Measurements from ENCODE around the gene PDGFD. TPM values are rescaled to one million over a fixed set of nuclear protein-coding genes. Genes with fewer than 3 reads are reported as not detected.

Gene PDGFD
- total RNA-seq, 1 experiment from 2014 or later = 2.6 TPM

- TF ChIP-seq, protein P1, sequence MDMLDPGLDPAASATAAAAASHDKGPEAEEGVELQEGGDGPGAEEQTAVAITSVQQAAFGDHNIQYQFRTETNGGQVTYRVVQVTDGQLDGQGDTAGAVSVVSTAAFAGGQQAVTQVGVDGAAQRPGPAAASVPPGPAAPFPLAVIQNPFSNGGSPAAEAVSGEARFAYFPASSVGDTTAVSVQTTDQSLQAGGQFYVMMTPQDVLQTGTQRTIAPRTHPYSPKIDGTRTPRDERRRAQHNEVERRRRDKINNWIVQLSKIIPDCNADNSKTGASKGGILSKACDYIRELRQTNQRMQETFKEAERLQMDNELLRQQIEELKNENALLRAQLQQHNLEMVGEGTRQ (CRISPR knock-in tag; IDR thresholded peaks at IDR 0.05) = no peak
- TF ChIP-seq ATF3 (CRISPR knock-in tag; conservative IDR thresholded peaks at IDR 0.05) = no peak
- TF ChIP-seq HMGA2 (CRISPR knock-in tag; IDR thresholded peaks at IDR 0.05) = no peak
- TF ChIP-seq, protein P2, sequence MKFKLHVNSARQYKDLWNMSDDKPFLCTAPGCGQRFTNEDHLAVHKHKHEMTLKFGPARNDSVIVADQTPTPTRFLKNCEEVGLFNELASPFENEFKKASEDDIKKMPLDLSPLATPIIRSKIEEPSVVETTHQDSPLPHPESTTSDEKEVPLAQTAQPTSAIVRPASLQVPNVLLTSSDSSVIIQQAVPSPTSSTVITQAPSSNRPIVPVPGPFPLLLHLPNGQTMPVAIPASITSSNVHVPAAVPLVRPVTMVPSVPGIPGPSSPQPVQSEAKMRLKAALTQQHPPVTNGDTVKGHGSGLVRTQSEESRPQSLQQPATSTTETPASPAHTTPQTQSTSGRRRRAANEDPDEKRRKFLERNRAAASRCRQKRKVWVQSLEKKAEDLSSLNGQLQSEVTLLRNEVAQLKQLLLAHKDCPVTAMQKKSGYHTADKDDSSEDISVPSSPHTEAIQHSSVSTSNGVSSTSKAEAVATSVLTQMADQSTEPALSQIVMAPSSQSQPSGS (CRISPR knock-in tag; IDR thresholded peaks at IDR 0.05; ENCODE audit: borderline replicate concordance, low read depth) = no peak
- TF ChIP-seq NFE2L1 (CRISPR knock-in tag; IDR thresholded peaks at IDR 0.05) = no peak
These were observed 59.7 kb downstream of the PDGFD start (continued) for GRCh38 chr11:104104201-104104600.

DNA sequence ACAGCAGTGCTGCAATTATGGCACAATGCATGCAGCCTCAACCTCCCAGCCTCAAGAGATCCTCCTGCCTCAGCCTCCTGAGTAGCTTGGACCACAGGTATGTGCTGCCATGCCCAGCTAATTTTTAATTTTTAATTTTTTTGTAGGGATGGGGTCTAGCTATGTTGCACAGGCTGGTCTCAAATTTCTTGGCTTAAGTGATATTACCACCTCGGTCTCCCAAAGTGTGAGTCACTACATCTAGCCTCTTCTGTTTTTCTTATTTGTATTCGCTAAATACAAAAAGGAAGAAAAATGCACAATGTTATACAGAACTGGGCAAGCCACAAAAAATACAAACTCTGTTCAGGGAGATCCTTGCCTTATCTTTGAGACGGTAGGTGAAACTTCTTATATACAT lies 65.4 kb downstream of the PDGFD start:
- peaks cover 5% of the 10 kb centered on the region; the same call in 1 of the 2 replicates for H3K9me3 Mint-ChIP-seq
- CTCF ChIA-PET = no interaction called here

DNA sequence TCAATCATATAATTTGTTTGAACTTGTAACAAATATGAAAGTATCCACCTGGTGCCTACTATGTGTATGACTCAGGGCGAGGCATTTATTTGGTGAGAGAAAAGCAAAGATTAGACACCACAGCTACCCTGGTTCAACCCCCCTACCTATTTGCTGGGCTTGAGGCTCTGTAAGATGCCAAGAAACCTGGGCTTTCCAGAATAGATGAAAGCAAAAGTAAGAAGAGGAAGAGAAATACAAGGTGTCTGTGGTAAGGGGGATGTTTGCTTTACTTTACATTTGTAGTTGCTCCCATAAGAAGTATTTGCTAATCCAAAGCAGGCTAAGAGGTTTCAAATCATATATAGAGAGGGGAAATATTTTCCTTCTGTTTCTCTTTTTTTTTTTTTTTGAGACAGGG lies 65.8 kb downstream of the PDGFD start:
- no peaks in the 10 kb centered on the region for H3K4me1 Mint-ChIP-seq
- CTCF ChIA-PET = no interaction called here
- TF ChIP-seq ZNF416 (CRISPR knock-in tag; IDR thresholded peaks at IDR 0.05) = no peak
- TF ChIP-seq ZNF396 (CRISPR knock-in tag; IDR thresholded peaks at IDR 0.05; ENCODE audit: borderline replicate concordance) = no peak
- TF ChIP-seq, protein P3, sequence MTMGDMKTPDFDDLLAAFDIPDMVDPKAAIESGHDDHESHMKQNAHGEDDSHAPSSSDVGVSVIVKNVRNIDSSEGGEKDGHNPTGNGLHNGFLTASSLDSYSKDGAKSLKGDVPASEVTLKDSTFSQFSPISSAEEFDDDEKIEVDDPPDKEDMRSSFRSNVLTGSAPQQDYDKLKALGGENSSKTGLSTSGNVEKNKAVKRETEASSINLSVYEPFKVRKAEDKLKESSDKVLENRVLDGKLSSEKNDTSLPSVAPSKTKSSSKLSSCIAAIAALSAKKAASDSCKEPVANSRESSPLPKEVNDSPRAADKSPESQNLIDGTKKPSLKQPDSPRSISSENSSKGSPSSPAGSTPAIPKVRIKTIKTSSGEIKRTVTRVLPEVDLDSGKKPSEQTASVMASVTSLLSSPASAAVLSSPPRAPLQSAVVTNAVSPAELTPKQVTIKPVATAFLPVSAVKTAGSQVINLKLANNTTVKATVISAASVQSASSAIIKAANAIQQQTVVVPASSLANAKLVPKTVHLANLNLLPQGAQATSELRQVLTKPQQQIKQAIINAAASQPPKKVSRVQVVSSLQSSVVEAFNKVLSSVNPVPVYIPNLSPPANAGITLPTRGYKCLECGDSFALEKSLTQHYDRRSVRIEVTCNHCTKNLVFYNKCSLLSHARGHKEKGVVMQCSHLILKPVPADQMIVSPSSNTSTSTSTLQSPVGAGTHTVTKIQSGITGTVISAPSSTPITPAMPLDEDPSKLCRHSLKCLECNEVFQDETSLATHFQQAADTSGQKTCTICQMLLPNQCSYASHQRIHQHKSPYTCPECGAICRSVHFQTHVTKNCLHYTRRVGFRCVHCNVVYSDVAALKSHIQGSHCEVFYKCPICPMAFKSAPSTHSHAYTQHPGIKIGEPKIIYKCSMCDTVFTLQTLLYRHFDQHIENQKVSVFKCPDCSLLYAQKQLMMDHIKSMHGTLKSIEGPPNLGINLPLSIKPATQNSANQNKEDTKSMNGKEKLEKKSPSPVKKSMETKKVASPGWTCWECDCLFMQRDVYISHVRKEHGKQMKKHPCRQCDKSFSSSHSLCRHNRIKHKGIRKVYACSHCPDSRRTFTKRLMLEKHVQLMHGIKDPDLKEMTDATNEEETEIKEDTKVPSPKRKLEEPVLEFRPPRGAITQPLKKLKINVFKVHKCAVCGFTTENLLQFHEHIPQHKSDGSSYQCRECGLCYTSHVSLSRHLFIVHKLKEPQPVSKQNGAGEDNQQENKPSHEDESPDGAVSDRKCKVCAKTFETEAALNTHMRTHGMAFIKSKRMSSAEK (CRISPR knock-in tag; IDR thresholded peaks at IDR 0.05; ENCODE audit: borderline replicate concordance) = no peak
- TF ChIP-seq MXD4 (CRISPR knock-in tag; IDR thresholded peaks at IDR 0.05; ENCODE audit: borderline replicate concordance) = no peak
- TF ChIP-seq, protein P4, sequence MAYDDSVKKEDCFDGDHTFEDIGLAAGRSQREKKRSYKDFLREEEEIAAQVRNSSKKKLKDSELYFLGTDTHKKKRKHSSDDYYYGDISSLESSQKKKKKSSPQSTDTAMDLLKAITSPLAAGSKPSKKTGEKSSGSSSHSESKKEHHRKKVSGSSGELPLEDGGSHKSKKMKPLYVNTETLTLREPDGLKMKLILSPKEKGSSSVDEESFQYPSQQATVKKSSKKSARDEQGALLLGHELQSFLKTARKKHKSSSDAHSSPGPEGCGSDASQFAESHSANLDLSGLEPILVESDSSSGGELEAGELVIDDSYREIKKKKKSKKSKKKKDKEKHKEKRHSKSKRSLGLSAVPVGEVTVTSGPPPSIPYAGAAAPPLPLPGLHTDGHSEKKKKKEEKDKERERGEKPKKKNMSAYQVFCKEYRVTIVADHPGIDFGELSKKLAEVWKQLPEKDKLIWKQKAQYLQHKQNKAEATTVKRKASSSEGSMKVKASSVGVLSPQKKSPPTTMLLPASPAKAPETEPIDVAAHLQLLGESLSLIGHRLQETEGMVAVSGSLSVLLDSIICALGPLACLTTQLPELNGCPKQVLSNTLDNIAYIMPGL (CRISPR knock-in tag; IDR thresholded peaks at IDR 0.05) = no peak
- TF ChIP-seq E2F1 (CRISPR knock-in tag; IDR thresholded peaks at IDR 0.05) = no peak

More for the DNA sequence above, 65.4 kb downstream of the PDGFD start:
- no peak overlapping the region for H3K27ac Mint-ChIP-seq
- TF ChIP-seq ZSCAN18 (CRISPR knock-in tag; IDR thresholded peaks at IDR 0.05) = no peak
- TF ChIP-seq, protein P2 (CRISPR knock-in tag; IDR thresholded peaks at IDR 0.05; ENCODE audit: borderline replicate concordance, low read depth) = no peak
- TF ChIP-seq, protein P1 (CRISPR knock-in tag; IDR thresholded peaks at IDR 0.05) = no peak
- TF ChIP-seq MYBL2 (CRISPR knock-in tag; IDR thresholded peaks at IDR 0.05) = no peak
- no peak for TF ChIP-seq ZNF219 (CRISPR knock-in tag; IDR thresholded peaks at IDR 0.05; ENCODE audit: borderline replicate concordance)
- TF ChIP-seq ELF4 (CRISPR knock-in tag; IDR thresholded peaks at IDR 0.05; ENCODE audit: low read depth) = no peak
- POLR2A ChIA-PET = no interaction called here
- DNase-seq (ENCODE audit: low spot score) (no peak), ATAC-seq (no peak)
- no peaks in the 10 kb centered on the region for H3K4me1 Mint-ChIP-seq
- peaks cover 2% of the 10 kb centered on the region; the same call in 1 of the 2 replicates for H3K36me3 Mint-ChIP-seq
- no peaks in the 10 kb centered on the region for H3K27me3 Mint-ChIP-seq (ENCODE audit: low read depth)
- H3K4me3 Mint-ChIP-seq = no peak overlapping the region

More for the DNA sequence above, 65.8 kb downstream of the PDGFD start:
- DNase-seq (ENCODE audit: low spot score) (no peak), ATAC-seq (no peak)
- Mint-ChIP-seq H3K4me3 (no peak overlapping the region), H3K27ac (no peak overlapping the region), H3K9me3 (peaks cover 5% of the 10 kb centered on the region; the same call in 1 of the 2 replicates), H3K27me3 (ENCODE audit: low read depth) (no peaks in the 10 kb centered on the region), H3K36me3 (peaks cover 2% of the 10 kb centered on the region; the same call in 1 of the 2 replicates)
- POLR2A ChIA-PET = no interaction called here

All from WTC11 (cell line).